ENCODE results near the gene CDH13.

GRCh38 chr16:82846806-82847205, 220.0 kb downstream of the CDH13 start:
- TF ChIP-seq CTCF (IDR thresholded peaks at IDR 0.05) (no peak), POLR2A (IDR thresholded peaks at IDR 0.05; ENCODE audit: low read depth) (no peak), POLR2AphosphoS5 (IDR thresholded peaks at IDR 0.05) (no peak)

Measured in esophagus muscularis mucosa (tissue), 3 donors.